Keratinocyte (primary cell): ENCODE measurements around the gene CETN3. TPM values are rescaled to one million over a fixed set of nuclear protein-coding genes. Genes with fewer than 3 reads are reported as not detected.

ENCODE experiments used
- DNase-seq: peaks from one replicate; pipeline ENCODE4 v3.0.0-alpha.2; 2011; ENCODE audit warnings: low read depth, missing footprints, low spot score
- FAIRE-seq: peaks from 2 replicates; lab custom pipeline; 2011; peaks lifted over from hg19 to GRCh38; lab: Jason Lieb, UNC
- H2AFZ ChIP-seq: 2 replicates; pipeline ENCODE4 v1.6.0; 2012; ENCODE audit warnings: low read length, control low read depth, inconsistent platforms; ENCODE audit not compliant: control insufficient read depth
- H3K27ac ChIP-seq: 2 replicates; pipeline ENCODE4 v1.5.1; 2011; ENCODE audit warnings: low read length; ENCODE audit not compliant: control insufficient read depth, insufficient read depth
- H3K27me3 ChIP-seq: 3 replicates; pipeline ENCODE4 v1.6.0; 2011; ENCODE audit warnings: low read length; ENCODE audit not compliant: control insufficient read depth, insufficient read depth; ENCODE audit errors: extremely low read depth
- H3K36me3 ChIP-seq, 2 experiments: 2 replicates in 1 of 2; 3 replicates in 1 of 2; pipeline ENCODE4 v1.5.1; 2011; ENCODE audit warnings: low read length in 2 of 2, mild to moderate bottlenecking in 1 of 2; ENCODE audit not compliant: control insufficient read depth in 2 of 2, insufficient read depth in 2 of 2; ENCODE audit errors: extremely low read depth in 1 of 2
- H3K4me1 ChIP-seq: 3 replicates; pipeline ENCODE4 v1.5.1; 2011; ENCODE audit warnings: low read length; ENCODE audit not compliant: control insufficient read depth, insufficient read depth; ENCODE audit errors: extremely low read depth
- H3K4me2 ChIP-seq: 3 replicates; pipeline ENCODE4 v1.6.0; 2011; ENCODE audit warnings: low read depth, low read length; ENCODE audit not compliant: control insufficient read depth, insufficient read depth; ENCODE audit errors: extremely low read depth
- H3K4me3 ChIP-seq, 3 experiments: fragments of 200-600 bp in 1 of 3; sonication (generic) in 1 of 3; 2 replicates in 2 of 3; 3 replicates in 1 of 3; pipeline ENCODE4 v1.5.1; 2011 to 2016; ENCODE audit warnings: low read length in 3 of 3, mild to moderate bottlenecking in 3 of 3, control low read depth in 2 of 3, inconsistent platforms in 1 of 3, low read depth in 1 of 3, mixed read lengths in 1 of 3, mixed run types in 1 of 3, moderate library complexity in 1 of 3; ENCODE audit not compliant: control insufficient read depth in 2 of 3, insufficient read depth in 2 of 3; ENCODE audit errors: extremely low read depth in 1 of 3
- H3K79me2 ChIP-seq: 2 replicates; pipeline ENCODE4 v1.6.0; 2012; ENCODE audit warnings: low read length; ENCODE audit not compliant: control insufficient read depth, insufficient read depth
- H3K9ac ChIP-seq: 3 replicates; pipeline ENCODE4 v1.6.0; 2011; ENCODE audit warnings: low read length; ENCODE audit not compliant: control insufficient read depth, insufficient read depth; ENCODE audit errors: extremely low read depth
- H3K9me1 ChIP-seq: 3 replicates; pipeline ENCODE4 v1.6.0; 2011; ENCODE audit warnings: low read length; ENCODE audit not compliant: control insufficient read depth, insufficient read depth; ENCODE audit errors: extremely low read depth
- H3K9me3 ChIP-seq: 2 replicates; pipeline ENCODE4 v1.5.1; 2012; ENCODE audit warnings: low read depth, low read length; ENCODE audit not compliant: control insufficient read depth
- H4K20me1 ChIP-seq: 3 replicates; pipeline ENCODE4 v1.6.0; 2011; ENCODE audit warnings: low read length; ENCODE audit not compliant: control insufficient read depth, insufficient read depth; ENCODE audit errors: extremely low read depth
- EZH2 ChIP-seq: IDR thresholded peaks from one replicate; pipeline ENCODE4 v1.6.1; 2012; ENCODE audit warnings: inconsistent platforms, mild to moderate bottlenecking, low read length, moderate library complexity
- dilution Hi-C: fragments of 300-500 bp; cut with MboI; formaldehyde crosslinking; loops from one replicate; pipeline ENCODE4 v1.7.0; 2020; ENCODE audit warnings: low sequenced_read_pairs; ENCODE audit not compliant: extremely low pct_ligation_motif_present
- polyA plus RNA-seq, 5 experiments: library from polyadenylated mRNA; depleted of rRNA in 3 of 5; stranded (reverse) in 3 of 5; stranded (forward) in 1 of 5; unstranded in 1 of 5; fragments of >200 nt; gene quantifications; 1 replicate in 1 of 5; 2 replicates in 3 of 5; 3 replicates in 1 of 5; pipeline versions ENCODE4 v1.2.1 to v1.2.3, GENCODE V29; 2011 to 2012; ENCODE audit warnings: missing spikeins in 2 of 5, low read depth in 1 of 5, low replicate concordance in 1 of 5
- TF ChIP-seq, protein P1 (sequence below), 3 experiments: IDR thresholded peaks in 1 of 3; conservative IDR thresholded peaks in 1 of 3; optimal IDR thresholded peaks in 1 of 3; 2 replicates in 2 of 3; 3 replicates in 1 of 3; pipeline versions ENCODE3 to v1.5.1; 2011; ENCODE audit warnings: low read length in 3 of 3, mild to moderate bottlenecking in 3 of 3, moderate library complexity in 2 of 3, control low read depth in 1 of 3, inconsistent platforms in 1 of 3; ENCODE audit not compliant: insufficient read depth in 2 of 3; ENCODE audit errors: extremely low read depth in 1 of 3

CETN3 gene
- polyA plus RNA-seq, 1 donor (not counting 4 experiments of a cell fraction or from before 2014, with no cell fraction given), result 31.2 TPM

DNA sequence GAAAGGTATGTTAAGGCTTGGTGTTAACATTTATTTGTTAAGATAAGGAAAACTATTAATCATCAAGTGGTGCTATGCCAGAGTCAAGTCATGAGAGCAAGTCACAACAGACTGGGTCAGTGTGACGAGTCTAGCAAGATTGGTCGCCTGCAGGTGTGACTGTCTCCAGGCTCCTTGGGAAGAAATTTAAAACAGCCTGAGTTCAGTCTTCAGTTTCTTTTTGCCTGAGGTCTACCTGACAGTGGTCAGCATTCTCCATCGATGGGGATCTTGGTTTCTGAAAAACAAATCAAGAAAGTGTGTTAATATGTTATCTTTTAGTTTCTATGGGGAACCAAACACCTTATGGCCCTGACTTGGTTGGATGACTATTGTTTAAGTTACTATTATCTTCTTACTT, 56.3 kb downstream of the CETN3 start:
- no peaks in the 10 kb centered on the region for H3K79me2 ChIP-seq
- no peak overlapping the region for H3K9ac ChIP-seq
- dilution Hi-C loops, result no loop called here
- TF ChIP-seq EZH2, result no peak
- TF ChIP-seq, protein P1, sequence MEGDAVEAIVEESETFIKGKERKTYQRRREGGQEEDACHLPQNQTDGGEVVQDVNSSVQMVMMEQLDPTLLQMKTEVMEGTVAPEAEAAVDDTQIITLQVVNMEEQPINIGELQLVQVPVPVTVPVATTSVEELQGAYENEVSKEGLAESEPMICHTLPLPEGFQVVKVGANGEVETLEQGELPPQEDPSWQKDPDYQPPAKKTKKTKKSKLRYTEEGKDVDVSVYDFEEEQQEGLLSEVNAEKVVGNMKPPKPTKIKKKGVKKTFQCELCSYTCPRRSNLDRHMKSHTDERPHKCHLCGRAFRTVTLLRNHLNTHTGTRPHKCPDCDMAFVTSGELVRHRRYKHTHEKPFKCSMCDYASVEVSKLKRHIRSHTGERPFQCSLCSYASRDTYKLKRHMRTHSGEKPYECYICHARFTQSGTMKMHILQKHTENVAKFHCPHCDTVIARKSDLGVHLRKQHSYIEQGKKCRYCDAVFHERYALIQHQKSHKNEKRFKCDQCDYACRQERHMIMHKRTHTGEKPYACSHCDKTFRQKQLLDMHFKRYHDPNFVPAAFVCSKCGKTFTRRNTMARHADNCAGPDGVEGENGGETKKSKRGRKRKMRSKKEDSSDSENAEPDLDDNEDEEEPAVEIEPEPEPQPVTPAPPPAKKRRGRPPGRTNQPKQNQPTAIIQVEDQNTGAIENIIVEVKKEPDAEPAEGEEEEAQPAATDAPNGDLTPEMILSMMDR (optimal IDR thresholded peaks at IDR 0.05 in 1 of 3, IDR thresholded peaks at IDR 0.05 in 1 of 3, conservative IDR thresholded peaks at IDR 0.05 in 1 of 3; ENCODE audit: extremely low read depth in 1 of 3, insufficient read depth in 2 of 3, low read length in 3 of 3), result no peak
- FAIRE-seq, result no peak
- no peak for DNase-seq
- no peak overlapping the region for H3K4me3 ChIP-seq
- H3K9me1 ChIP-seq, result no peaks in the 10 kb centered on the region
- H3K9me3 ChIP-seq, result no peaks in the 10 kb centered on the region
- H3K36me3 ChIP-seq, result no peaks in the 10 kb centered on the region
- no peak overlapping the region for H2AFZ ChIP-seq
- no peaks in the 10 kb centered on the region for H4K20me1 ChIP-seq
- H3K27me3 ChIP-seq, result no peaks in the 10 kb centered on the region
- no peaks in the 10 kb centered on the region for H3K4me1 ChIP-seq
- no peak overlapping the region for H3K4me2 ChIP-seq
- H3K27ac ChIP-seq, result no peak overlapping the region

DNA sequence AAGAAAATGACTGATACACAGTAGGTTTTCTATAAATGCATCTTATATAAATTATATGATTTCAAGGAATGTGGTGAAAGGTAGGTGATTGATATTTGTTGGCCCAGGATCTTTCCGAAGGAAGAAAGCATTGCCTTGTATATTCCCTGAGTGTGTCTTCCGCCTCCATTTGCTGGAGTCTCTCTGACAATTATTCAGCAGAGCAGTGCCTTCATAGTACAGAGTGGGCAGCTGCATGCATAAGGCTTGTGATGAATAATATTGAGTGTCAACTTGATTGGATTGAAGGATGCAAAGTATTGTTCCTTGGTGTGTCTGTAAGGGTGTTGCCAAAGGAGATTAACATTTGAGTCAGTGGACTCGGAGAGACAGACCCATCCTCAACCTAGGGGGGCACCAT, 58.5 kb downstream of the CETN3 start:
- Histone ChIP-seq H3K4me3 (no peak overlapping the region), H3K9ac (no peak overlapping the region), H4K20me1 (no peaks in the 10 kb centered on the region), H2AFZ (no peak overlapping the region), H3K79me2 (no peaks in the 10 kb centered on the region), H3K36me3 (no peaks in the 10 kb centered on the region), H3K9me1 (no peaks in the 10 kb centered on the region), H3K4me2 (no peak overlapping the region), H3K9me3 (no peaks in the 10 kb centered on the region), H3K4me1 (no peaks in the 10 kb centered on the region), H3K27ac (no peak overlapping the region), H3K27me3 (no peaks in the 10 kb centered on the region)
- dilution Hi-C loops, result no loop called here
- no peak for FAIRE-seq
- TF ChIP-seq, protein P1 (optimal IDR thresholded peaks at IDR 0.05 in 1 of 3, IDR thresholded peaks at IDR 0.05 in 1 of 3, conservative IDR thresholded peaks at IDR 0.05 in 1 of 3; ENCODE audit: extremely low read depth in 1 of 3, insufficient read depth in 2 of 3, low read length in 3 of 3), result no peak
- TF ChIP-seq EZH2, result no peak
- DNase-seq, result no peak
